K562 (cell line): ENCODE measurements around the gene GFI1. TPM values are rescaled to one million over a fixed set of nuclear protein-coding genes. Genes with fewer than 3 reads are reported as not detected.

ENCODE experiments used
- ATAC-seq: fragments of 200-7000 bp; cut with Tn5 transposase; 3 replicates; pipeline ENCODE4 v1.9.1; 2020; ENCODE audit warnings: moderate library complexity
- BruUV-seq: library from RNA; stranded (reverse); fragments of 400-500 nt; replicated peaks from 2 replicates; lab custom pipeline; 2021; lab: Mats Ljungman, UMichigan
- CTCF ChIA-PET: fragments of 300-600 bp; formaldehyde crosslinking; extraction: SDS; loops from one replicate; lab custom pipeline; 2021; ENCODE audit warnings: low intra/inter-chr PET ratio; lab: Yijun Ruan, JAX
- POLR2A ChIA-PET: fragments of 300-600, 350-650 bp; sonication (Branson Sonifier 250); formaldehyde crosslinking; extraction: SDS; loops from one replicate; lab custom pipeline; 2021; ENCODE audit warnings: antibody characterized with exemption, inconsistent platforms; lab: Yijun Ruan, JAX
- DNase-seq, 4 experiments: peaks; one replicate each; pipeline versions ENCODE4 v3.0.0 to v3.0.0-alpha.2; 2011 to 2018; ENCODE audit warnings: low spot score in 3 of 4, mixed read lengths in 3 of 4; ENCODE audit errors: extremely low read depth in 1 of 4
- FAIRE-seq: peaks from 2 replicates; lab custom pipeline; 2011; peaks lifted over from hg19 to GRCh38; lab: Jason Lieb, UNC
- H2AFZ ChIP-seq: 2 replicates; pipeline ENCODE4 v1.6.0; 2011; ENCODE audit warnings: low read depth, low read length, control low read depth, inconsistent platforms
- H3K27ac ChIP-seq: fragments of 200-600 bp; 3 replicates; pipeline ENCODE4 v1.8.0; 2011; ENCODE audit warnings: low read depth, mild to moderate bottlenecking, control low read depth, inconsistent platforms, low read length, moderate library complexity, mixed read lengths; ENCODE audit errors: extremely low read depth
- H3K27me3 ChIP-seq, 2 experiments: fragments of 300-600 bp in 1 of 2; 2 replicates in 1 of 2; 3 replicates in 1 of 2; pipeline versions ENCODE4 v1.6.0 to v1.8.0; 2011; ENCODE audit warnings: inconsistent platforms in 2 of 2, low read length in 2 of 2, mild to moderate bottlenecking in 1 of 2, mixed read lengths in 1 of 2, moderate library complexity in 1 of 2; ENCODE audit not compliant: control insufficient read depth in 2 of 2, insufficient read depth in 2 of 2
- H3K36me3 ChIP-seq: fragments of 300-600 bp; 3 replicates; pipeline ENCODE4 v1.8.0; 2011; ENCODE audit warnings: mild to moderate bottlenecking, low read length, inconsistent platforms; ENCODE audit not compliant: control insufficient read depth, insufficient read depth
- H3K4me1 ChIP-seq, 2 experiments: fragments of 200-600 bp in 1 of 2; replicated peaks in 1 of 2; 2 replicates in 1 of 2; 3 replicates in 1 of 2; pipeline versions ENCODE4 v1.5.1 to v1.8.0; 2011; ENCODE audit warnings: inconsistent platforms in 2 of 2, low read length in 2 of 2, mild to moderate bottlenecking in 1 of 2, mixed read lengths in 1 of 2, moderate library complexity in 1 of 2; ENCODE audit not compliant: control insufficient read depth in 2 of 2, insufficient read depth in 2 of 2
- H3K4me2 ChIP-seq: 2 replicates; pipeline ENCODE4 v1.6.1; 2011; ENCODE audit warnings: low read length, control low read depth, inconsistent platforms, mixed read lengths; ENCODE audit not compliant: insufficient read depth
- H3K4me3 ChIP-seq: fragments of 200-600 bp; sonication (generic), shearing (Covaris generic); 2 replicates; pipeline ENCODE4 v1.5.1; 2016; ENCODE audit warnings: control low read depth, inconsistent platforms
- H3K79me2 ChIP-seq: fragments of 200-600 bp; 3 replicates; pipeline ENCODE4 v1.8.0; 2011; ENCODE audit warnings: low read length, inconsistent platforms; ENCODE audit not compliant: control insufficient read depth, insufficient read depth
- H3K9ac ChIP-seq, 2 experiments: 2 replicates each; pipeline versions ENCODE4 v1.6.0 to v1.6.1; 2011; ENCODE audit warnings: low read depth in 2 of 2, low read length in 2 of 2, control low read depth in 1 of 2, inconsistent platforms in 1 of 2, mild to moderate bottlenecking in 1 of 2, mixed read lengths in 1 of 2; ENCODE audit not compliant: insufficient read depth in 1 of 2
- H3K9me1 ChIP-seq: one replicate; pipeline ENCODE4 v1.6.0; 2011; ENCODE audit warnings: inconsistent platforms, mild to moderate bottlenecking, low read length, moderate library complexity; ENCODE audit not compliant: control insufficient read depth, insufficient read depth
- H3K9me3 ChIP-seq: replicated peaks from 2 replicates; pipeline ENCODE4 v1.5.1; 2011; ENCODE audit warnings: low read depth, low read length, inconsistent platforms; ENCODE audit not compliant: control insufficient read depth, insufficient read depth
- H4K20me1 ChIP-seq: replicated peaks from 2 replicates; pipeline ENCODE4 v1.6.1; 2011; ENCODE audit warnings: low read length, inconsistent platforms, mixed read lengths; ENCODE audit not compliant: control insufficient read depth, insufficient read depth
- CHCHD3 ChIP-seq: fragments of 250-450 bp; sonication (Bioruptor Pico); IDR thresholded peaks from 2 replicates; pipeline ENCODE4 v2.1.2; 2022; ENCODE audit warnings: mild to moderate bottlenecking
- DACH1 ChIP-seq: fragments of 450-650 bp; IDR thresholded peaks from 2 replicates; pipeline ENCODE4 v1.6.1; 2018; ENCODE audit not compliant: partially characterized antibody
- ESRRA ChIP-seq: fragments of 450-650 bp; IDR thresholded peaks from 2 replicates; pipeline ENCODE4 v1.6.1; 2014; ENCODE audit warnings: low read depth, mild to moderate bottlenecking, moderate library complexity, borderline replicate concordance
- FOXA3 ChIP-seq, 2 experiments: fragments of 450-650 bp in 1 of 2; sonication (generic) in 1 of 2; formaldehyde crosslinking; IDR thresholded peaks in 1 of 2; conservative IDR thresholded peaks in 1 of 2; 2 replicates each; pipeline versions ENCODE4 v1.4.0 to v1.8.0; 2020 to 2022; ENCODE audit warnings: mild to moderate bottlenecking in 2 of 2, missing genetic modification reagents in 1 of 2
- NFRKB ChIP-seq: fragments of 450-650 bp; IDR thresholded peaks from 2 replicates; pipeline ENCODE4 v1.6.1; 2016; ENCODE audit warnings: low read depth
- PURB ChIP-seq: sonication (generic); formaldehyde crosslinking; IDR thresholded peaks from 2 replicates; pipeline ENCODE4 v1.9.0; 2021; ENCODE audit warnings: low read depth, mild to moderate bottlenecking, missing genetic modification reagents
- THAP12 ChIP-seq: fragments of 250-450 bp; sonication (Bioruptor Pico); IDR thresholded peaks from 2 replicates; pipeline ENCODE4 v1.9.0; 2021; ENCODE audit warnings: mild to moderate bottlenecking, inconsistent platforms
- ZBTB17 ChIP-seq: fragments of 450-650 bp; formaldehyde crosslinking; IDR thresholded peaks from 2 replicates; pipeline ENCODE4 v1.4.0; 2020; ENCODE audit warnings: mild to moderate bottlenecking
- ZBTB33 ChIP-seq: sonication (generic); formaldehyde crosslinking; IDR thresholded peaks from 2 replicates; pipeline ENCODE4 v1.8.1; 2023; ENCODE audit warnings: mild to moderate bottlenecking, missing genetic modification reagents
- ZBTB7A ChIP-seq: IDR thresholded peaks from 2 replicates; pipeline ENCODE4 v1.6.1; 2011; ENCODE audit warnings: low read depth, mild to moderate bottlenecking, low read length, moderate library complexity, borderline replicate concordance; ENCODE audit not compliant: control insufficient read depth
- ZFP36 ChIP-seq: fragments of 150-350 bp; IDR thresholded peaks from 2 replicates; pipeline ENCODE4 v1.6.1; 2018; ENCODE audit warnings: low read length, low read depth; ENCODE audit not compliant: partially characterized antibody
- WGBS: fragments of 100-300 bp; shearing (Covaris generic); methylation state at CpG from one replicate; pipeline ENCODE4 v1.1.6; 2016; ENCODE audit warnings: low coverage, mixed read lengths; ENCODE audit not compliant: insufficient coverage; ENCODE audit errors: missing lambda C conversion rate; 5-methylcytosine and 5-hydroxymethylcytosine counted together
- in situ Hi-C: fragments of 300-500 bp; cut with MboI; formaldehyde crosslinking; loops from 4 replicates; pipeline ENCODE4 v1.15.0; 2018; ENCODE audit warnings: inconsistent platforms, mixed read lengths
- intact Hi-C: fragments of 100-400 bp; cut with micrococcal nuclease; formaldehyde crosslinking; loops from 2 replicates; pipeline ENCODE4 v1.14.2; 2022
- polyA plus RNA-seq, 8 experiments: library from polyadenylated mRNA; depleted of rRNA in 4 of 8; stranded (reverse) in 5 of 8; unstranded in 3 of 8; fragments of >200 nt; fragmentation: Nextera tagmentation in 2 of 8; fragmentation: Illumina TruSeq in 1 of 8; extraction: Ambion mirVana in 2 of 8; extraction: Trizol in 1 of 8; gene quantifications; 2 replicates each; pipeline versions ENCODE4 v1.2.1 to v1.2.3, GENCODE V29; 2011 to 2014; ENCODE audit warnings: inconsistent platforms in 1 of 8, missing spikeins in 1 of 8
- total RNA-seq, 7 experiments: library from RNA; depleted of rRNA in 6 of 7; stranded (reverse); fragments of >200 nt in 6 of 7; fragmentation: Illumina TruSeq in 2 of 7; extraction: Trizol in 2 of 7; gene quantifications; 2 replicates each; pipeline versions ENCODE4 v1.2.1 to v1.2.3, GENCODE V29; 2011 to 2021; ENCODE audit warnings: low replicate concordance in 1 of 7
- TF ChIP-seq, protein P1 (sequence below), 2 experiments: IDR thresholded peaks in 1 of 2; conservative IDR thresholded peaks in 1 of 2; 2 replicates each; pipeline ENCODE4 v1.6.1; 2016; ENCODE audit warnings: low read depth in 2 of 2, mild to moderate bottlenecking in 1 of 2, missing compliant biosample characterization in 1 of 2, missing genetic modification characterization in 1 of 2, moderate library complexity in 1 of 2

Gene GFI1
- total and polyA plus RNA-seq, 9 of the 15 experiments (the other 6 are each of a cell fraction or from before 2014, with no cell fraction given), result 0.07 to 0.93 (median 0.46) TPM

- no peak for TF ChIP-seq ESRRA
- no peak for TF ChIP-seq CHCHD3 (CRISPR knock-in tag)
These were observed 2.1 kb upstream of the GFI1 start (continued) for GRCh38 chr1:92488832-92489231.

- H3K4me1 ChIP-seq, result peaks cover 0 to 24% of the 10 kb centered on the region in 2 experiments; a peak in 2 of 5 replicates
- H3K9ac ChIP-seq, result no peak overlapping the region
- peaks cover 5 to 26% of the 10 kb centered on the region in 2 experiments; a peak in 3 of 5 replicates for H3K27me3 ChIP-seq
- BruUV-seq, result no TSS peak
- in situ Hi-C loops, result no loop called here
- no peak overlapping the region for H2AFZ ChIP-seq
- H3K79me2 ChIP-seq, result no peaks in the 10 kb centered on the region
- no peak for DNase-seq
- CTCF ChIA-PET, result no interaction called here
- H3K9me1 ChIP-seq, result no peaks in the 10 kb centered on the region
- no peaks in the 10 kb centered on the region for H4K20me1 ChIP-seq
- no peak overlapping the region for H3K4me2 ChIP-seq
- POLR2A ChIA-PET, result no interaction called here
- H3K4me3 ChIP-seq, result no peak overlapping the region
- WGBS, result 0% methylated on average over 3 of the region's 3 CpGs
- no peaks in the 10 kb centered on the region for H3K9me3 ChIP-seq
- intact Hi-C loops, result no loop called here
- H3K27ac ChIP-seq, result no peak overlapping the region
- no peak for ATAC-seq
- FAIRE-seq, result no peak
- H3K36me3 ChIP-seq, result no peaks in the 10 kb centered on the region
- TF ChIP-seq ZFP36 (no peak), FOXA3 (CRISPR knock-in tag; conservative IDR thresholded peaks at IDR 0.05 in 1 of 2, IDR thresholded peaks at IDR 0.05 in 1 of 2) (no peak), ZBTB33 (no peak), ZBTB17 (CRISPR knock-in tag) (no peak), THAP12 (CRISPR knock-in tag) (no peak), NFRKB (no peak), DACH1 (no peak), ZBTB7A (no peak), PURB (CRISPR knock-in tag) (no peak)
- TF ChIP-seq, protein P1, sequence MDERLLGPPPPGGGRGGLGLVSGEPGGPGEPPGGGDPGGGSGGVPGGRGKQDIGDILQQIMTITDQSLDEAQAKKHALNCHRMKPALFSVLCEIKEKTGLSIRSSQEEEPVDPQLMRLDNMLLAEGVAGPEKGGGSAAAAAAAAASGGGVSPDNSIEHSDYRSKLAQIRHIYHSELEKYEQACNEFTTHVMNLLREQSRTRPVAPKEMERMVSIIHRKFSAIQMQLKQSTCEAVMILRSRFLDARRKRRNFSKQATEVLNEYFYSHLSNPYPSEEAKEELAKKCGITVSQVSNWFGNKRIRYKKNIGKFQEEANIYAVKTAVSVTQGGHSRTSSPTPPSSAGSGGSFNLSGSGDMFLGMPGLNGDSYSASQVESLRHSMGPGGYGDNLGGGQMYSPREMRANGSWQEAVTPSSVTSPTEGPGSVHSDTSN (CRISPR knock-in tag; IDR thresholded peaks at IDR 0.05; ENCODE audit: low read depth), result no peak
- TF ChIP-seq, protein P1 (tag; conservative IDR thresholded peaks at IDR 0.05; ENCODE audit: low read depth), result no peak
These were observed 1.7 kb upstream of the GFI1 start for GRCh38 chr1:92488416-92488815.
